DMS79 treated with DMSO at 0.1 percent for 48 hours (cell line): Measurements from ENCODE around the gene OR5K1.

Experiments
- DNase-seq: peaks from one replicate; lab custom pipeline; 2025; lab: John Stamatoyannopoulos, UW

OR5K1 gene

DNA sequence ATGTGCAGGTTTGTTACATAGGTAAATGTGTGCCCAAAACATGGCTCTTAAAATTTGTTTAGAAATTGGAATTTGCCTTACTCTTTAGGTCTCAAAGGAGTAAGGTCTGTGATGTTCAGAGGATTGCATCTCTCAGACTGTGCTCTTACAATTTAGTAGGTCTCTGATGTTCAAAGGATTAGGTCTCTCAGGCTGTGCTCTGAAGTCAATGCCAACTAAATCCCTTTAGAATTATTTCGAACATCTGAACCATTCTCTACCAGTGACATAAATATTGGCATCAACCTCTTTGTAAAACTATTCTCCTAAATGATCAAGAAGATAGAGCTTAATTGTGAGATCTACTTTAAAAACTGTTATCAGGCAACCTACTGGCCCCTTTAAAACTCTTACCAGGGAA, at the start of gene OR5K1:
OR5K1 (plus strand) TSS at position 301 of the 400 bp plus-strand sequence. CDS start 6,376 bp downstream, outside the sequence.
- DNase-seq: no peak

DNA sequence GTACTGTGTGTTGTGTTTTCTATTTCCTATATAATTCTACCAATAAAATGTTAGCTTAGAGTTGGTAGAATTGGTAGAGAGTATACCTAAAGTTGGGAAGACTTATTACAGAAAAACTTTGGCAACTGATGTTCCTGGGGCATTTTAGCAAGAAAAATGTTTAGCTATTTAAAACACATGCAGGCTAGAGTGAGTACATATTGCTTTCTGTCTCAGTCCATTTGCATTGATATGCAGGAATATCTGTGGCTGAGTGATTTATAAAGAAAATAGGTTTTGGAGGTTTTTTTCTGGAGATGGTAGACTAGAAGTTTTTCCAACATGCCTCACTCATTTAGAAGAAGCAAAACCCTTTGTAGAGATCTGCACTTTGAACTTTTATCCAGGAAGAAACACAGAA, 30.4 kb upstream of the OR5K1 start:
- DNase-seq: no peak

DNA sequence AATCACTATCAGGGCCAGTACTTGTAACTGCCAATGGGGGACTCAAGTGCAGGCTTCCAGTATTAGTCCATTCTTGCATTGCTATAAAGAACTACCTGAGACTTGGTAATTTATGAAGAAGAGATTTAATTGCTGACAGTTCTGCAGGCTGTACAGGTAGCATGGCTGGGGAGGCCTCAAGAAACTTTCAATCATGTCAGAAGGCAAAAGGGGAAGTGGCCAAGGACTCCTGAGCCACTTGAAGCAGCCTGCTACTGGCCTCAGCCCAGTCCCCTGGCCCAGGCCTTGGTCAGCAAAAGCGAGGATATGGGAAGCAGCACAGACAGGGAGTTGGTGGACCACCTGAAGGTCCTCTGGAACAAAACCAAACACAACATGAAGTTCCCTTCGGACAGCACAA, 29.2 kb upstream of the OR5K1 start:
- no peak for DNase-seq

DNA sequence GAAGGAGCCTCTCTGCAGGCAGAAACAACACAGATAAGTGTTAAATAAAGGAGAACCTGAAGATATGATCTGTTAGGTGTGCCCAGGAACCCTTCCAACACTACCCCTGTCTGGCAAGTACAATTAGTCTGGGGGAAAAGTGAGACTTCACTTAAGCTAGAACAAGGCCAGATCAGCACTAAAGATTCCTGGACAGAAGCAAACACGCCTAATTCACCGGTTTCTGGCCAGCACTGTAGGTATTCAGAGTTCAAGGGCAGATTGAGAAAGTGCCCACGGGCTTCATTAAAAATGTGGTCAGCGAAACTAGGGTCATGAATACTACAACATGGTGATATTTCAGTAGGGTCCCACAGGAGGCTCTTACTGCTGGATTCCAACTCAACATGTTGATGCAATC, 28.6 kb upstream of the OR5K1 start:
- DNase-seq: no peak

DNA sequence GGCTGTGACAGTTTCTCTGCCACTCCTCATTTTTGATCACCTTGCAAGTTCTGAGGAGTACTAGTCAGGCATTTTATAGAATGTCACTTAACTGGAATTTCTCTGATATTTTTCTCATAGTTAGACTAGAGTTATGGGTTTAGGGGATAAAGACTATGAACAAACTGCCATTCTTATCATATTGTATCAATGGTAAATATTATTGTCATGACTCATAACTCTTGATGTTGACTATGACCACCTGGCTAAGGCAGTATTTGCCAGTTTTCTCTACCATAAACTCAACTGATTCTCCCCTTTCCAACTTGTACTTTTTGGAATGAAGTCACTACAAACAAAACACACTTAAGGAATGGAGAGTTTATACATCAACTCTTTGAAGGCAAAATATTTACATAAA, 22.7 kb upstream of the OR5K1 start:
- no peak for DNase-seq

DNA sequence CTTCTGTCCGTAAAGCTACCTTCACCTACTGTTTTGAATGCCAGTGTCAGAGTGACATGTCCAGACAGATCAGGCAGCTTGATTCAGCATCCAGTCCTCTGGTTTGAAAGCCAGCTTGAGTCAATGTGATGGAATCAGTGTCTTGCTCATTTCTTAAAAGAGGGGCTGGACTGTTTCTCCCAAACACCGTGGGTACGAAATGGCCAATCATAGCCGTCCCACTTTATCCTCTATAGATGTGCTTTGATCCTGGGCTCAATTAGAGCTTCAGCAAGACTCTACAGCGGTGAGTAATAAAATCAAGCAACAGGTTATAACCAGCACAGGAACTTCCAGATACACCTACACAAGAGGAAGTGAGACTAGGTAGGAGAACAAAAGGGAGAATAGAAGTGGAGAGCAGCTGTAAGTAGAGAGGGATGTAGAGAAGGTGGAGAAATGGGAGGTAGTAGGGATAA, 17.0 kb upstream of the OR5K1 start:
- DNase-seq: no peak

DNA sequence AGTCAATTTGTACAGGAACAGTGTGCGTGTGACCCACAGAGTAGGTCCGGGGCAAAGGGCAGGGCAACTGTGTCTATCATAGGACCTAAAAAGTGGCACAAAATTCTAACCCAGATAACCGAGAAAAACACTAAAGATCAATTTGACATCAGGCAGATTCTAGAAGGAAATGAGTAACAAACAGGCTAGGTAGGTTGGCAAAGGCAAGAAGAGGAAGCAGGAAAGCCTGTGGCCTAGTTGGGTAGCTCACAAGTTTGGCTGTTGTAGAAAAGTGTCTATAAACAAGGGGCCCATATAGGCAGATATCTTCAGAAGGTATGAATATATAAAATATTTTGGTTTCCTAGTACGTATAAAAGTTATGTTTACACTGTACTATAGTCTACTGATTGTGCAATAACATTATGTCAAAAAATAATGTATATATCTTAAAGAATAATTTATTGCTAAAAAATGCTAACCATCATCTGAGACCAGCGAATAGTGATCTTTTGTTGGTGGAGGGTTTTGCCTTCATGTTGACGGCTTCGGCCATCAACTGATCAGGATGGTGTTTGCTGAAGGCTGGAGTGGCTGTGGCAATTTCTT, 13.3 kb upstream of the OR5K1 start:
- DNase-seq: no peak

DNA sequence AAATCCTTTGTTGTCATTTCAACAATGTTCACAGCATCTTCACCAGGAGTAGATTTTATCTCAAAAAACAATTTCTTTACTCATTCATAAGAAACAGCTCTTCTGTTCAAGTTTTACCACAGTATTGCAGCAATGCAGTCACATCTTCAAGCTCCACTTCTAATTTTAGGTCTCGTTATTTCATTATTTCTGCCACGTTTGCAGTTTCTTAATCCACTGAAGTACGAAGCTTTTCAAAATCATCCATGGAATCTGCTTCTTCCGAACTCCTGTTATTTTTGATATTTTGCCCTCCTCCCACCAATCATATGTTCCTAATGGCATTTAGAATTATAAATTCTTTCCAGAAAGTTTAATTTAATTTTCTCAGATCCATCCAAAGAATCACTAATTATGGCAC, 12.6 kb upstream of the OR5K1 start:
- no peak for DNase-seq

DNA sequence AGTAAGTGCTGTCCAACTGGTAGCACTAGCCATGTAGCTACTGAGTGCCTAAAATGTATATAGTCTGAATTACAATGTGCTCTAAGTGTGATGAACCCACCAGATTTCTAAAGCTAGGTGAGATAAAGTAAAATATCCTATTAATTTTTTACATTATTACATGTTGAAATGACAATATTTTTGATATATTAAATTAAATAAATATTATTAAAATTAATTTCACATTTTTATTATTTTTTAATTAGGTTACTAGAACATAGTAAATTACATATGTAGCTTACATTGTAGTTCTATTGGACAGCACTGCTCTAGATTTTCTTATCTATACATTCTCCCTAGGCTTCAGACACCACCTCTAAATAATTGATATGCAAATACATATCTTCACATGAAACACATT, 9.2 kb upstream of the OR5K1 start:
- DNase-seq: no peak

DNA sequence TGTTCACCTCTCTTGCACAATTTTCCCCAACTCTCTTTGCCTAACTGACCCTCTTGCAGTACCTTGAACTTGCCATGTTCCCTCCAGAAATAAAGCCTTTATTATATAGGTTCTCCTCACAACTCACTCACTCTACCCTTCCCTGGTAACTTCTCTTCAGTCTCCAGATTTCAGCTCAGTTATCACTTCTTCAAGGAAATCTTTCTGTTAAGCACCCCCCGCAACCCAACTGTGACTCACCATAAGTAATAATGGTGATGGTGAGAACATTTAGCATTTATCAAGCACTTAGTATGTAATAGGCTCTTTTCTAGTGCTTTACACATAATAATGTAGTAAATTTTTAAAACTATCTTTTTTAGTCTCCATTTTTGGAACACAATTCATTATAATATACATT, 8.1 kb upstream of the OR5K1 start:
- DNase-seq: no peak

DNA sequence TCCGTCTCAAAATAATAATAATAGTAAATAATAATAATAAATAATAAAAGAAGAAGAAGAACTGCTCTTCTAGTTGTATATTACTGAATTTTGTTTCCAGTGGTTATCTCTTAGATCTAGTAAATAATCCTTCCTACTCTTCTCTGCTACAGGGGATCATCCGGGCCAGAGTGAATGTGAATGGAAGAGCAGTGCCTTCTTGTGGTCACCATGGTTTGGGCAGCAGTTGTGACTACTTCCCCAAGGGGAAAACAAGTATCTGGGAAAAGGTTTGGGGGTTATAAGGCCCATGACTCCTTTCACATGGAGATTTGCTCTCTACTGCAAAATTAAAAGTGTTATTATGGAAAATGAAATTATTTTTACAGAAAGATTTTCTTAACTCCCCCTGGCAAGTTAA, 5.5 kb upstream of the OR5K1 start:
- DNase-seq: no peak

DNA sequence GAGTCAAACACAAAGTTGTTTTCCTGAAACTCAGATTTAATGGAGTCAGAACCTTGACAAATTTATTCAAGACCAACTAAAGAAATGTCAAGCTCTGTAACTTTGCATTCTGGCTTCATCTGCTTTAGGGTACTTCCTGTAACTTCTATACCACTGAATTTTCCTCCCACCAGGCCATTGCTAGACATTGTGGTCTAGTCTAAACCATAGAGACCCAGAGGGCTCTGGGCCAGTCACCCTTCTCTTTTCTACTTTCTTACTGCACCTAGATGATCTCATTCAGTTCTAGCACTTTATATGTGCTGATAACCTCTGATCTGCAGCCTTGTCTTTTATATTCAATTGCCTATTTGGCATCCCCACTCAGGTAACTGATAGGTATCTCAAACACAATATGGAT, 2.8 kb upstream of the OR5K1 start:
- DNase-seq: no peak

DNA sequence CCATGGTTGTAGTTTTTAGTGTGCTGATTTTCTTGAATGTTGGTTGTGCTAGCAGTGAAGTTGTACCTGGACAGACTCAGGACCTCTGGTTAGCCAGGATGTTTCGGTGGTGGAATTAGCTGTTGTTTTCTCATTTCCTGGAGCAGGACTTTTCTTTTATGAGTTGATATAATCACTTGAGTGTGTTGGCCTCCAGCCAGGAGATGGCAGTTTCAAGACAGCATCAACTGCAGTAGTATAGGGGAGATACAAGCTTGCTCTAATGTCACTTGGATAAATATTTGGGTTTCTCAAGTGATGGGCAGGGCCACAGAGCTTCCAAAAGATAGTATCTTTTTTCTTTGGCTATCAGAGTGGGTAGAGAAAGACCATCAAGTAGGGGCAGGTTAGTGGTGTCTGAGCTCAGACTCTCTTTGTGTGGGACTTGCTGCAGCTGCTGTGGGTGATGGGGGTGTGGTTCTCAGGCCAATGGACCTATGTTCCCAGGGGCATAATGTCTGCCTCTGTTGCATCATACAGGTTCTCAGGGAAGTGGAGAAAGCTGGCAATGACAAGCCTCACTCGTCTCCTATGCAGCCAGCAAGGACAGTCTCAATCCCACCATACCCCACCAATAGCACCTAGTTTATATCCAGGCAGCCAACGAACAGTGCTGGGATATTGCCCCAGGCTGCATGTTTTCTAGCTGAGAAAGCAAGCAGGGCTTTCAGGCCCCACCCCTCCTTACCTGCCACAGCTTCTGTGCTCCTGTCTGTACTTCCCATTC, 19.9 kb downstream of the OR5K1 start:
- no peak for DNase-seq

DNA sequence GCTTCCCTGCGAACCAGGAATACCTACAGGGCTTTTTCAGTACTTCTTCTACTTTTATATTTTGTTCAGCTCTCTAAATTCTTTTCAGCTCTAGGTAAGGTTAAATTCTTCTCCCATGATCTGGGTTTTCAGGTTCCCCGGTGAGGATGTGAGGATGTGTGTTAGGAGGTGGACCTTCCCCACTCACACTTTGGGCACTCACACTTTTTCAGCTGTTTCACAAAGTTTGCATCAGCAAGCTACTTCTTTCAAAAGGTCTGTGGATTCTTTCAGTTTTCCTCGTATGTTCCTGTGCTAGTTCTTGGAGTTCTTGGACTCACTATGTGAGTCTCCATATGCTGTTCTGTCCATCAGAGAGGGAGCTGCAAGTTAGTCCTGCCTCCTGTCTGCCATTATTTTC, 20.6 kb downstream of the OR5K1 start:
- DNase-seq: no peak

DNA sequence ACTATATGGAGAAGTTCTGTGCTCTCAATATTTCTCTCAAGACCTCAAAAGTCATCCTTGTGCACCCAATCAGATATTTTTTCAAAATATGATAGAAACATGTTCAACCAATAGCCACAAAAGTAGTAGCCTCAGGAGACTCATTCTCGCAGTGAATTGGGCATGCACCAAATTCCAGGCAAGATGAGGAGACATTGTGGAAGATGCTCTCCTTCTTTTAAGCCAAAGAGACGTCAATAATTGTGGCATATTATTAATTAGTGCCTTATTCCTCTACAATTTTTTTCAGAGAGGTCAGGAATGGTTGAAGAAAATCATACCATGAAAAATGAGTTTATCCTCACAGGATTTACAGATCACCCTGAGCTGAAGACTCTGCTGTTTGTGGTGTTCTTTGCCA, 34.4 kb downstream of the OR5K1 start, which contains the start of gene OR5K2:
OR5K2 (plus strand) TSS at position 301 of the 400 bp plus-strand sequence; CDS start at position 301, 0 bp downstream.
- DNase-seq: no peak

DNA sequence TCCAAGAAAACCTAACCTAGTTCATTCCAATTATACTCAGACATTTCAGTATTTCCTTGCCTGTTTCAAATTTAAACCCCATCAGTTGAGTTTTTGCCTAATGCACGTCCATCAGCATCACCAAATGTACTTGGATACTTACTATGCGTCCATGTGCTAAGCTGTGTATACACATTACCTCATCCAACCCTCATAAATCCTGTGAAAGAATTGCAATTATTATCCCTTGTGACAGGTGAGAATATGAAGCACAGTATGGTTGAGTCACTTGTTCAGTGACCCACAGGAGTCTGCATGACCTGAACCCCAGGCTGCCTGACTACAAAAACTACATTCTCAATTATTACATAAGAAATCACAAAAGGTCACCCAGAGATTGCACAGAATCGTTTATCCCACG, 37.0 kb downstream of the OR5K1 start:
- DNase-seq: no peak

DNA sequence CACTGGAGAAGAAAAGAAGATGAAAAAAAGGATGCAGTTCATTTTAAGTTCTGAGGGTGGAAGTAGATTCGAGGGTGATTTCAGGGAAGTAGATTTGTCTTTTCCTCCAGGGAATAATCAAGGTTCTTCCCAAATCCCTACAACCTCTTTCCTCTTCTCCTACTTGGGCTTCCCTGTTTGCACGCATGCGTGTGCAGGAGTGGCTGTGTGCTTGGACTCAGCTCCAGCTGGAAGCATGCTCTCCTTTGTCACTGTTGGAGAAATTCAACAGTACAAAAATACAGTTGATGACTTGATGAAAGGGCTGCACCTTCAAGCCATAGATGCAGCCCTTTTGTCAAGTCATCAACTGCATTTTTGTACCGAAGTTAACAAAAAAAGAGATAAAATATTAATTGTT, 38.3 kb downstream of the OR5K1 start:
- DNase-seq: no peak

DNA sequence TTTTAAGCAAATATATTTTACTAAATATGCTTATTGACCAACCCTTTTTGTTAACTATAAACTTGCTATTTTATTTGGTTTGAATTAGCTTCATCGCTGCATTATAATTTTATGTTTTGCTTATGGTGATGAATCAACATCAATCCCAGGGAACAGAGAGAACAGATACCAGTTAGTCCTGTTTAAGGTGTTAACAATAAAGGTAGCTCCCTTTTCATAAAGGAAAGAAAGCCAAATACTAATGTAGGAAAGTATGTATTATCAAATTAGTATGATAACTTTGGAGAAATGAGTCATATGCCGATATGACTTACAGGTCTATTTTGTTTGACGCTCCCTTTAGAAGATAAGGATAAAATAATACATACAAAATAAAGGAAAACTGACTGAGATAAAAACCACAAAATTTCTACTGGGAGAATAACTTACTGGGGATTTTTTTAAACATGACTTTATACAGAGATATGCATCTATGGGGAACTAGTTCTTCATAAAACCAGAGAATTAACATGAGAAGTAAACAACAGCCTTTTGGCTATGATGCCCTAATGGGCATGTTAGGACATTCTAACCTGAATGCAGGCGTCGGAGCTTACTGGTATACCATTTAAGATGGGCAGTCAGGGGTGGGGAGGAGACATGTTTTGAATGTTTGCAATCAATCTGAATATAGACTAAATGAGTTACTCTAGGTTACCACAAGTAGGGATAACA, 39.0 kb downstream of the OR5K1 start:
- DNase-seq: no peak

DNA sequence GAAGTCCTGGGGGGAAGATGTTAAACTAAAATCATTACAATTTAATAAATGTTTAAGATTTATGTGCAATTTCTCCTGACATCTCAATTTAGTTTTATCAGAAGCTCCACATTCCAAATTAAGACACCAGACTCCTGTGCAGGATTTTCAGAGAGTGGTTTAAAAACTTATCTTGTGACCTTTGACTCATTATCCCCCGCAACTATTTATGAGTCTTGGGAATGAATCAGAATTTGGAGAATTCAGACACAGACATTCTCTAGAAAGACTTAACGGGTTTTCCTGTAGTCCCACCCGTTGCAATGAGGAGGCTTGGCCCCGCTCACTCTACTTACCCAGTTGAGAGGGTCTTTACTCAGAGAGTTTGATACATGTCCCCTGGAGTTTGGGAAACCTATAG, 41.5 kb downstream of the OR5K1 start:
- no peak for DNase-seq

DNA sequence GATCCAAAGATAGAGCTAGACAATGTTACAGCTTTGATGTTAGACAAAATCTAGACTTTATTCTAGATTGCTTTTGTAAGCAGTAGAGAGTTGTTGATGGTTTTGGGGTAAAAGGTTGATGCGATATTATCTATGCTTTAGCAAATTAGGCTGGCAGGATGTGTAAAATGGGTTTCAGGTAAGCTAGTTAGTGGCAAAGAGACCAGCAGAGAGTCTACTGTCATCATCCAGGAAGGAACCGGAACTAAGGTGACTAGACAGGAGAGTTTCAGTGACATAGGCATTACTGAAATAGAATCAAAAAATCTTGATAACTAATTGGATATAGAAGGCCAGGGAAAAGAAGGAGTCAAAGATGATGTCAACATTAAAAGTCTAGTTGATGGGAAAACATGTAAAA, 45.6 kb downstream of the OR5K1 start:
- no peak for DNase-seq

DNA sequence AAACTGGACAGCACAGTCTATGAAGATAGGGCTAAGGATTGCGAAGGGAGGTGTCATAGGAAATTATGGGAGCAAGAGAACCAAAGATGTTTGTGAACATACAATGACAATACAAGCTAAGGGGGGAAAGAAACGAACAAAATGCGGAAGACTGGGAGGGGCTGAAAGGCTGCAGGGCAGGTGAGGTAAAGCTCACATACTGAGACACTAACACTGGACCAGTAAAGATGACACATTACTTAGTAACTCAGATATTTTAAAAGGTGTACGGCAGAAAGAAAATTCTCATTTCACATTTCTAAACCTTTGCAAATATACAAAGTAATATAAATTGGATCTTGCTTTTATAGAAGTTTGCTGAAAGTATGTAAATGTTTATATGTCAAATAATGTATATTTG, 49.6 kb downstream of the OR5K1 start:
- DNase-seq: no peak

DNA sequence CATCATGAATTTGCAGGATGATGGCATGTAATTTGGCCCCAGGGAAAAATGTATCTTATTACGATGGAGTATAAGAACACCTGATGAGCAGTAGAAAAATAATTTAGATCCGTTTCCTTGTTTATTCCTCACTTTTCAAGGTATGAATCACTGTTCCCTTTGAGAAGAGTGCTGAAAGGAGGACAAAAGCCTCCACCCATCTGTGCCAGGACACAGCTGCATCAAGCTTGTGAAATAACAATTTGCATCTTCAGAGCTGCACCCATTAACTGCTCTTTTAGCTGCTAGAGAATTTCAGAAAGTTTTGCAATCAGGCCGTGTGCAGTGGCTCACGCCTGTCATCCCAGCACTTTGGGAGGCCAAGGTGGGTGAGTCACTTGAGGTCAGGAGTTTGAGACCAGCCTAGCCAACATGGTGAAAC, 50.1 kb downstream of the OR5K1 start:
- DNase-seq: no peak

DNA sequence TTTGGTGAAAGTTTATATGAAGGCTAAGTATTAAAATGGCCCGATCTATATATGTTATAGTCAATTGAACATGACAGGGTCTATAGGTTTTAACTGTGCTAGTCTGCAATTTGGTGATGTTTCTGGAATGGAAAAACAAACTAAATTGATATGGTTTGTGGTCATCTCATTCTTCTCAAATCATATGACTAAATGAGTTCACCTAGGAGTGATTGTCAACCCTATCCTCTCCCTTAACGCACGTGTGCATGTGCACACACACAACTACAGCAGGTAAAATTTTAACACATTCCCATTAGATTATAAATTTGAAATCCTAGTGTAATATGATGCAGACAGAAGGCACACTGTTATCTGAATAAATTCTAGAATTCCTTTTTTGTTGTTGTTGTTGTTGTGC, 50.7 kb downstream of the OR5K1 start:
- DNase-seq: no peak
